Sciatic nerve (tissue), 2 donors: Measurements from ENCODE around the gene EFHB. TPM values are rescaled to one million over a fixed set of nuclear protein-coding genes. Genes with fewer than 3 reads are reported as not detected.
A peak's percentile ranks its signal among the peaks of the same experiment; 100 is the strongest.
"Not testable (repeated sequence)": the region's sequence is repeated elsewhere in the genome, so short reads cannot be mapped to it uniquely, and the experiment has no call there.

Source experiments
- ATAC-seq: fragments of 200-7000 bp; cut with Tn5 transposase; one replicate; pipeline ENCODE4 v1.9.1; 2020; ENCODE audit warnings: mild to moderate bottlenecking, moderate library complexity
- DNase-seq: peaks from one replicate; pipeline ENCODE4 v3.0.0-alpha.2; 2020; ENCODE audit warnings: low spot score
- intact Hi-C: fragments of 100-400 bp; cut with DNase I; formaldehyde crosslinking; loops from one replicate; pipeline ENCODE4 v1.14.2; 2022
- total RNA-seq: library from RNA; stranded (reverse); fragmentation: NEBNext Ultra II Directional; extraction: Animal tissue kit (Norgen Biotek cat#: 25700); gene quantifications from one replicate; pipeline ENCODE4 v1.2.1, GENCODE V29; 2021
- donor health status: DM: no; HTN: no; CAD: no.
- donor health status: DM: no; HTN: no; CAD: no.

The EFHB gene
- total RNA-seq: 8.4 TPM

- intact Hi-C loops: no loop called here
- ATAC-seq (no peak), DNase-seq (no peak)
Measured at GRCh38 chr3:19934098-19934566, at the start of gene EFHB. EFHB (minus strand) TSS chr3:19934217; CDS start chr3:19934018, 199 bp downstream.

- DNase-seq (no peak), ATAC-seq (no peak)
- intact Hi-C loops: no loop called here
Measured at GRCh38 chr3:19972054-19972453, 38.0 kb upstream of the EFHB start.

GRCh38 chr3:19970327-19970726, 36.3 kb upstream of the EFHB start:
- ATAC-seq: no peak
- no peak for DNase-seq
- intact Hi-C loops: no loop called here

- intact Hi-C loops: no loop called here
- ATAC-seq (no peak), DNase-seq (no peak)
Measured at GRCh38 chr3:19967812-19968211, 33.8 kb upstream of the EFHB start.

- ATAC-seq (no peak), DNase-seq (no peak)
- intact Hi-C loops: no loop called here
Measured at GRCh38 chr3:19967208-19967607, 33.2 kb upstream of the EFHB start.

- DNase-seq: no peak
- ATAC-seq: no peak
- intact Hi-C loops: no loop called here
Measured at GRCh38 chr3:19961960-19962359, 27.9 kb upstream of the EFHB start.

- DNase-seq (no peak), ATAC-seq (no peak)
- intact Hi-C loops: no loop called here
Measured at GRCh38 chr3:19960696-19961095, 26.7 kb upstream of the EFHB start.

GRCh38 chr3:19959505-19959904, 25.5 kb upstream of the EFHB start:
- ATAC-seq (no peak), DNase-seq (no peak)
- intact Hi-C loops: no loop called here

GRCh38 chr3:19957354-19957753, 23.3 kb upstream of the EFHB start:
- DNase-seq, ATAC-seq, intact Hi-C loops: not testable (repeated sequence)

- intact Hi-C loops: no loop called here
- no peak for DNase-seq
- ATAC-seq: no peak
Measured at GRCh38 chr3:19954676-19955075, 20.7 kb upstream of the EFHB start.

- ATAC-seq: no peak
- no peak for DNase-seq
- intact Hi-C loops: no loop called here
Measured at GRCh38 chr3:19950316-19950715, 16.3 kb upstream of the EFHB start.

GRCh38 chr3:19948226-19948591, 14.2 kb upstream of the EFHB start:
- intact Hi-C loops: loop anchor here (5.0 kb wide), 1 partner anchor 89 kb away; no protein-coding TSS in a partner anchor
- ATAC-seq (no peak), DNase-seq (no peak)

- intact Hi-C loops: loop anchor here (5.0 kb wide), 1 partner anchor 90 kb away; no protein-coding TSS in a partner anchor
- ATAC-seq (peak; percentile 41), DNase-seq (peak; percentile 70)
Measured at GRCh38 chr3:19947549-19948225, 13.7 kb upstream of the EFHB start.

GRCh38 chr3:19946832-19947548, 13.0 kb upstream of the EFHB start, which contains the start of gene RAB5A:
RAB5A (plus strand) TSS chr3:19947097; CDS start chr3:19950899, 3,802 bp downstream.
- ATAC-seq (peak; percentile 99), DNase-seq (peak; percentile 98)
- intact Hi-C loops: loop anchor here (5.0 kb wide), 1 partner anchor 90 kb away; no protein-coding TSS in a partner anchor

GRCh38 chr3:19945969-19946831, 12.2 kb upstream of the EFHB start:
- DNase-seq: peak; percentile 62
- intact Hi-C loops: loop anchor here (5.0 kb wide), 1 partner anchor 91 kb away; no protein-coding TSS in a partner anchor
- peak; percentile 6 for ATAC-seq

GRCh38 chr3:19945534-19945933, 11.5 kb upstream of the EFHB start:
- DNase-seq (no peak), ATAC-seq (no peak)
- intact Hi-C loops: loop anchor here (5.0 kb wide), 1 partner anchor 92 kb away; no protein-coding TSS in a partner anchor

GRCh38 chr3:19940643-19941042, 6.6 kb upstream of the EFHB start:
- DNase-seq: no peak
- no peak for ATAC-seq
- intact Hi-C loops: no loop called here

- ATAC-seq (no peak), DNase-seq (no peak)
- intact Hi-C loops: no loop called here
Measured at GRCh38 chr3:19938295-19938627, 4.2 kb upstream of the EFHB start.
